Gastroesophageal sphincter (tissue), 3 donors: ENCODE measurements around the gene TIGAR.

Source experiments
- EP300 ChIP-seq: sonication (generic); formaldehyde crosslinking; IDR thresholded peaks from one replicate; pipeline ENCODE4 v1.6.1; 2017; ENCODE audit warnings: antibody characterized with exemption, mild to moderate bottlenecking
- POLR2A ChIP-seq, 2 donors: fragments of 450-650 bp; IDR thresholded peaks; one replicate each; pipeline ENCODE4 v1.6.1; 2017; ENCODE audit warnings: antibody characterized with exemption in 2 of 2, mild to moderate bottlenecking in 2 of 2, moderate library complexity in 1 of 2
- TF ChIP-seq, protein P1 (sequence below), 4 experiments: fragments of 200-600 bp in 2 of 4; fragments of 450-650 bp in 2 of 4; sonication (generic) in 1 of 4; IDR thresholded peaks; one replicate each; pipeline ENCODE4 v1.5.1; 2017 to 2019; ENCODE audit warnings: antibody characterized with exemption in 4 of 4, mild to moderate bottlenecking in 2 of 4, moderate library complexity in 2 of 4

DNA sequence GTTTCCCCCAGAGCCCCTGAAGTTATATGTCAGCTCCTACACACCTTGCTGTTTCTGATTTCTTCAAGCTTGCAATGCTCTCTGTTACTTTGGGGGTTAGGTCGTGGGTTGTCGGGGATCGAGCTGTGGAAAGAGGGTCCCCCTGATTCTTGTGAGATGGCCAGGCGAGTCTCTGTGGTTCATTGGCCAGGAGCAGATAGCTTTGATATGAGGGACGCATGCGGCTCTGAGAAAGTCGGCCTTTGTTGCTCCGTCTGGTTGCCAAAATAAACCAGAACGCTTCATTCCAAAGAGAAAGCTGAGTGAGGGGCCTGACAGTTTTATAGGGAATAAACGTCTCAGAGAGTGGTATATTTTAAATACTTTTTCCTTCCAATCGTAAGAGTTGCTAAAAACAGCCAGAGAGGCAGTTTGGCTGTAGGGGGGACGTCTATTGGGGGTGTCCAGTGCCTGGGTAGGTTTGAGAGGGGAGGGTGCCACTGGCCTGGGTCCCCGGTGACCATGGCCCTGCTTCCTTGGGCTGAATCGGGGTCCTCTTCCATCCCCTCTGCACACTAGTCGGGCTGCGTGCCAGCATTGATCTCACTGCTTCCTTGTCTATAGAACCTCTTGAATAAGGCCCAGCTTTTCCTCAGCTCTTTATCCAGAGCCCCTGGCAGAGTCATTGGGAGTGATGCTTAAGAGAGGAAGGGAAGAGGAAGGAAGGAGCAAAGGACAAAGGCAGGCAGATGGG lies 28.5 kb upstream of the TIGAR start:
- TF ChIP-seq, protein P1, sequence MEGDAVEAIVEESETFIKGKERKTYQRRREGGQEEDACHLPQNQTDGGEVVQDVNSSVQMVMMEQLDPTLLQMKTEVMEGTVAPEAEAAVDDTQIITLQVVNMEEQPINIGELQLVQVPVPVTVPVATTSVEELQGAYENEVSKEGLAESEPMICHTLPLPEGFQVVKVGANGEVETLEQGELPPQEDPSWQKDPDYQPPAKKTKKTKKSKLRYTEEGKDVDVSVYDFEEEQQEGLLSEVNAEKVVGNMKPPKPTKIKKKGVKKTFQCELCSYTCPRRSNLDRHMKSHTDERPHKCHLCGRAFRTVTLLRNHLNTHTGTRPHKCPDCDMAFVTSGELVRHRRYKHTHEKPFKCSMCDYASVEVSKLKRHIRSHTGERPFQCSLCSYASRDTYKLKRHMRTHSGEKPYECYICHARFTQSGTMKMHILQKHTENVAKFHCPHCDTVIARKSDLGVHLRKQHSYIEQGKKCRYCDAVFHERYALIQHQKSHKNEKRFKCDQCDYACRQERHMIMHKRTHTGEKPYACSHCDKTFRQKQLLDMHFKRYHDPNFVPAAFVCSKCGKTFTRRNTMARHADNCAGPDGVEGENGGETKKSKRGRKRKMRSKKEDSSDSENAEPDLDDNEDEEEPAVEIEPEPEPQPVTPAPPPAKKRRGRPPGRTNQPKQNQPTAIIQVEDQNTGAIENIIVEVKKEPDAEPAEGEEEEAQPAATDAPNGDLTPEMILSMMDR (IDR thresholded peaks at IDR 0.05) = no peak
- TF ChIP-seq POLR2A (IDR thresholded peaks at IDR 0.05) (no peak), EP300 (no peak)
